NCI-H1417 (cell line): Measurements from ENCODE around the gene PRKN.
"Not testable (repeated sequence)": the region's sequence is repeated elsewhere in the genome, so short reads cannot be mapped to it uniquely, and the experiment has no call there.

Experiments used
- DNase-seq, 3 experiments: peaks; one replicate each; lab custom pipeline; 2025; lab: John Stamatoyannopoulos, UW

PRKN gene

GRCh38 chr6:162710936-162711335, 16.6 kb downstream of the PRKN start:
- no peak for DNase-seq

- DNase-seq: no peak
These were observed 17.1 kb downstream of the PRKN start for GRCh38 chr6:162710419-162710818.

- no peak for DNase-seq
These were observed 18.1 kb downstream of the PRKN start for GRCh38 chr6:162709431-162709830.

- no peak for DNase-seq
These were observed 18.6 kb downstream of the PRKN start for GRCh38 chr6:162708971-162709370.

GRCh38 chr6:162706232-162706631, 21.3 kb downstream of the PRKN start:
- DNase-seq: peak in 2 of 3 experiments; percentile 57 to 85

GRCh38 chr6:162705736-162706135, 21.8 kb downstream of the PRKN start:
- peak in 2 of 3 experiments; percentile 68 to 93 for DNase-seq

- peak in 2 of 3 experiments; percentile 74 to 94 for DNase-seq
These were observed 23.6 kb downstream of the PRKN start for GRCh38 chr6:162704001-162704400.

- DNase-seq: peak in 2 of 3 experiments; percentile 42 to 84
These were observed 25.1 kb downstream of the PRKN start for GRCh38 chr6:162702446-162702845.

GRCh38 chr6:162701551-162701950, 26.0 kb downstream of the PRKN start:
- peak in 2 of 3 experiments; percentile 24 to 46 for DNase-seq

- DNase-seq: no peak
These were observed 26.6 kb downstream of the PRKN start for GRCh38 chr6:162700966-162701365.

- no peak for DNase-seq
These were observed 27.6 kb downstream of the PRKN start for GRCh38 chr6:162699961-162700360.

- no peak for DNase-seq
These were observed 29.1 kb downstream of the PRKN start for GRCh38 chr6:162698440-162698839.

GRCh38 chr6:162697872-162698403, 29.6 kb downstream of the PRKN start:
- DNase-seq: no peak

GRCh38 chr6:162690158-162690557, 37.4 kb downstream of the PRKN start:
- no peak for DNase-seq

- DNase-seq: peak in 1 of 3 experiments; percentile 25
These were observed 38.7 kb downstream of the PRKN start for GRCh38 chr6:162688751-162689345.

- DNase-seq: no peak
These were observed 42.0 kb downstream of the PRKN start for GRCh38 chr6:162685586-162685985.

GRCh38 chr6:162684961-162685360, 42.6 kb downstream of the PRKN start:
- DNase-seq: no peak

- DNase-seq: no peak
These were observed 43.5 kb downstream of the PRKN start for GRCh38 chr6:162684052-162684451.

GRCh38 chr6:162683135-162683534, 44.4 kb downstream of the PRKN start:
- DNase-seq: no peak

- no peak for DNase-seq
These were observed 46.1 kb downstream of the PRKN start for GRCh38 chr6:162681447-162681846.

- no peak for DNase-seq
These were observed 46.7 kb downstream of the PRKN start for GRCh38 chr6:162680871-162681270.

- DNase-seq: no peak
These were observed 47.2 kb downstream of the PRKN start for GRCh38 chr6:162680367-162680766.

- no peak for DNase-seq
These were observed 47.9 kb downstream of the PRKN start for GRCh38 chr6:162679681-162680080.

- not testable (repeated sequence) for DNase-seq
These were observed 48.7 kb downstream of the PRKN start for GRCh38 chr6:162678896-162679295.
